ENCODE measurements around the gene MDM4.

The MDM4 gene

DNA sequence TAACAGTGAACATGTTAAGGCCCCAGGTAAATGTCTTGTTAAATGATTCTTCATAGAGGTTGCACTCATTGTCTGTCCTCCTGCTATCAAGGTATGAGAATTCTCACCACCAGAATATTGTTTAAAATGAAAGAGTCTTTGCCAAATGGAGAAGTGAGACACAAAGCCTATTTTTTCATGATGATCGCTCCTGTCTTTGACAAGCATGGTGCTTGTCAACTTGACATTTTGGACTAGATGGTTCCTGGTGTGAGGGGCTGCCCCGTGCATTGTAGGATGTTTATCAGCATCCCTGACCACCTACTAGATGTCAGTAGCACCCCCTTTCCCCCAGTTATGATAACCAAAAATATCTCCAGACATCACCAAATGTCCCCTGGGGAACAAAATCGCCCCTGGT lies 65.6 kb downstream of the MDM4 start:
- DNase-seq: no peak

DNA sequence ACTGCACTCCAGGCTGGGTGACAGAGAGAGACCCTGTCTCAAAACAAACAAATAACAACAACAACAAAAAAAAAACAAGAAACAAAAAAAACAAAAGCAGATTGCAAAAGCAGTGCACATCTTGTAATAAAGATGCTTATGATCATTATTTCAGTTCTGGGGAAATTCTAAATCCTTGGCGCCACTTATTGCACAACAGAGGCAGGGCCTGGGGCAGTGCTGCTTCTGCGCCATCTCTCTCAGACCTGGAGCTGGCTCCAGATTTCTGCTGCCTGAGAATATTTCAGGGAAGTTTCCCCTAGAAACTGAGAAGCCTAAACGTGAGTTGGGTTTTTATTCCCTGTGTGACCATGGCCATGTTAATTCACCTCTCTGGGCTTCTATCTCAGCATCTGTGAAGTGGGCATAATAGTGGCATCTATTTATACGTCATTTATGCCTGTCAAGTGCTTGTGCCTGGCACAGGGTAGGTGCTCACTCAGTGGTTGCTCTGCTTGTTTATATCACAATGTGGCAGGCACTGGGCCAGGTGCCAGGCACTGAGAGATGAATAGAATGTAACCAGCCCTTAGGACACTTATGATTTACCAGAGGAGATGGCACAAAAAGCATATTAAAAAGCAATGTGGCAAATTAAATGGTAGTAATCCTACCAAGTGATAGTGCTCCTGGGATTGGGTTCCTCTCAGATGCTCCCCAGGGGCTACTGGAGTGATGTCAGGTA lies 67.9 kb downstream of the MDM4 start:
- no peak for DNase-seq

DNA sequence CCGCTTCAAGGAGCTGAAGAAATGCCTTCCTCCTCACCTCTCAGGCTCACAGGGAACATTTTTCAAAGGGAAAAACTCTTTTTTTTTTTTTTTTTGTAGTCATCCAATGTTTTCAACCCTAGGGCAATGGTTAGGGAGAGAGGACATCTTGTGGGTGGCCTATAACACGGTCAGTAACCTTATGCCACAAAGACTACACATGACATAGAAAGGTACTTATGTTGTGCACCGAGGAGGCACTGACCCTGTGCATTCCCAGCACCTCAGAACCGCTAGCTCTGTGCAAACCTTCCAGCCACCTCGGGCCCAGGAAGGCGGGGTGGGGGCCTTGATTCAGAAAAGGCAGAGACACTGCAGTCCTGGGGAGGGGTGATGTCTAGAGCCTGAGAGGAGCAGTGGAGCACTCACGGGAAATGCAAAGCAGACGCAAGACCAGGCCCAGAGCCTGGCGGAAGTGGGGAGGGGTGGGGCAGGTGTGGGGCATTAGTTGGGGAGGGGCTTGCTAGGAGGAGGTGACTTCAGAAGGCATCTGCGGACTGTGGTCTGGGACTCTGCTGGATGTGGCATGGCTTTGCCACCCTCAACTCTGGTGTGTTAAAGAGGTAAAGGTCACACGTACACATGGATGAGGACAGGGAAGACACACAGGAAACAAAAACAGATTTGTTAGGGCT lies 68.6 kb downstream of the MDM4 start:
- DNase-seq: no peak

DNA sequence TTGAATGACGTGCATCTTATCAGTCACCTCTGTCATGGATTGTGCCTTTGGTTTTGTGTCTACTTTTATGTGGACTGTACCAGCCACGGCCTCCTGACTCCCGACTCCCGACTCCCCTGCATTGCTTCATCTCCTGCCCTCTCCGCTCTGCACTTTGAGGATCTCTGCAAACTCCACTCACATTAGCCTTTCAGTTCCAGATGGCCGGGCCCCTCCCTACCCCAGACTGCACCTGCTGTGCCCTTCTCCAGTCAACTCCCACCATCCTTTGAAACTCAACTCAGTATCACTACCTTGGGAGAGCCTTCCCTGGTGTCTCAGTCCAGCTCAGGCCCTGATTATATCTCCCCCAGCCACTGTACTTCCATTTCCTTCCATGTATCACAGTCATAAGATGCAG lies 71.4 kb downstream of the MDM4 start:
- no peak for DNase-seq

DNA sequence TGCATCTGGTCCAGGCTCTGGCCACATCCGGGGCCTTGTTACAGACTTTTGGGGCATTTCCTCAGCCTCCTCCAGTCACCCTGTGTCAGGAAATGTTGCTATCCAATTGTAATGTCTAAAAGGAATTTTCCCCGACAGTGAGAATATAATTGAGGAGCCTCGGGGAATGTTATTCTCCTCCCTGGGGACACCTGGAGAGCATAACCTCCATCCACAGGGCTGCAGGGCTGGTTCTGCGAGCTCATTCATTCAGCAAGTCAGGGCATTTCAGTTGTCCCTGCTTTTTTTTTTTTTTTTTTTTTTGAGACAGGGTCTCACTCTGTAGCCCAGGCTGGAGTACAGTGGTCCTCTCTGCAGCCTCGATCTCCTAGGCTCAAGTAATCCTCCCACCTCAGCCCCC lies 72.6 kb downstream of the MDM4 start:
- DNase-seq: no peak

- DNase-seq: peak; percentile 31
Observed at GRCh38 chr1:204589409-204590038, 73.3 kb downstream of the MDM4 start.

- peak; percentile 76 for DNase-seq
Observed at GRCh38 chr1:204591473-204592090, 75.4 kb downstream of the MDM4 start.

- DNase-seq: no peak
Observed at GRCh38 chr1:204592246-204592948, 76.2 kb downstream of the MDM4 start.

GRCh38 chr1:204598319-204598969 lies 82.2 kb downstream of the MDM4 start:
- DNase-seq: no peak

DNA sequence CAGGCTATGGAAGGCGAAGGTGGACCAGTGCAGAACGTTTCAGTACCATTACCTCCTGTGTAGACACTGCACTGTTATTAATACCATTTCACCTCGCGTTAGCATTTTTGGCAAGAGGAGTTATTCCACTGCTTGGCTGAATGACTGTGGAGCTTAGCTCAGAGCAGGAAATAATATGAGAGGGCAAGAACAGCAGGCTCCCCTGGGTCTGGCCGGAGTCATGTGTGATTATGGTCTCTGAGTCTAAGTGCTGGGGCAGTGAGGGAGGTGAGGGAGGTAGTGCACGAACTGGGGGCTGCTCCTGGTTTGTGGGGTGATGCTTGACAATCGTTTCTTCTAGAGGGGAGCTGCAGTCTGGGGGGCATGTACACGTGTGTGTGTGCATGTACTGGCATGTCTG lies 82.9 kb downstream of the MDM4 start:
- DNase-seq: no peak

GRCh38 chr1:204599596-204599995 lies 83.4 kb downstream of the MDM4 start:
- no peak for DNase-seq

DNA sequence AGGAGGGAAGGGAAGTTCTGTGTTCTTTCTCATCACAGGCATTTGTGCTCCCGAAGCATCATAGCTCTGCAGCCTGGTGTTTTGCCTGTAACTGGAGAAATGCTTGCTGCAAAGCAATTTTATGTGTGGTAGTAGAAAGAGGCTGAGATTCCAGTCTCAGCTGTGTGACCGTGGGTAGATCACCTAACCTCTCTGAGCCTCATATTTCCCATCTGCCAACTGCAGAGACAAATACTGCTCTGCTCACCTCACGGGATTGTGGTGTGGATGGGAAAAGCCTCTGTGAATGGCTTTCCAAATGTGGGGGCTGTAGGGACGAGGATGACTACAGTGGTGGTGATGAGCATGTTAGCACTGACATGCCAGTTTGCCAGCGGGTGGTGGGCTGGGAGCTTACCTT lies 84.0 kb downstream of the MDM4 start:
- no peak for DNase-seq

DNA sequence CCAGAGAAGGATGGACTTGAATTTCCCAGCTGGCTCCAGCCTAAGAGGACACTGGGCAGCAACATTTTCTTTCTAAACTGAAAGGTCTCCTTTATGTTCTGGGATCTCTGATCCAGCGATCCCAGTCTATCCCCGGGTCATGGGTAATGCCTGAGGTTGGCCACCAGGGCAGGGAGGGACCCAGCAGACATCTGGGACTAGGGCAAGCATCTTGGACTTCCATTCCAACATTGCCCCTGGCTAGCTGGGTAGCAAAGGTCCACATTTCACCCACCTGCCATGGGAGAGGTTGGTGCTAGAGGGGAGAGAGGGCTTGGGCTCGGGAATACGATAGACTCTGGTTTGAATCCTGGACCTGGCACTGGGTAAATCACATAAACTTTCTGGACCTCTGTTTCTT lies 84.8 kb downstream of the MDM4 start:
- no peak for DNase-seq

DNA sequence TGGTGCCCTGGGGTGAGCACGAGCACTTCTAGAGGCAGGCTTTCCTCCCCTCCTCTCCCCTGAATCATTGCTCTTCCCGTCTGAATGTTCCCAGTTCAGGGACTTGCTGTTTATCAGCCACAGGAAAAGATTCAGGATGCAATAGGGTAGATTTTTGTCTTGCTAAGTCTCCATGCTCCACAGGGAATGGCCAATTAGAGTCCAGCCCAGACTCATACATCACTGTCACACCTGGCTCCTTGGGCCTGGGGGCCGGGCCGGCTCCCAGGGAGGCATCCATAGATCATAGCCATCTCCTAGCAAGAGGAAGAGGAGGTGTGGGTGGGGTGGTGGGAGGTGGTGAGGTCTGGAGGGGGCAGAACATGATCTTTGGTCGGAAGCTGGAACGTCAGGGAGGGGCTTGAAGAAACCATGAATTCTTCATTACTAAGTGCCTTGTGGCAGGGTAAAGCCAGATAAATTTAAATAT lies 85.9 kb downstream of the MDM4 start:
- DNase-seq: no peak

DNA sequence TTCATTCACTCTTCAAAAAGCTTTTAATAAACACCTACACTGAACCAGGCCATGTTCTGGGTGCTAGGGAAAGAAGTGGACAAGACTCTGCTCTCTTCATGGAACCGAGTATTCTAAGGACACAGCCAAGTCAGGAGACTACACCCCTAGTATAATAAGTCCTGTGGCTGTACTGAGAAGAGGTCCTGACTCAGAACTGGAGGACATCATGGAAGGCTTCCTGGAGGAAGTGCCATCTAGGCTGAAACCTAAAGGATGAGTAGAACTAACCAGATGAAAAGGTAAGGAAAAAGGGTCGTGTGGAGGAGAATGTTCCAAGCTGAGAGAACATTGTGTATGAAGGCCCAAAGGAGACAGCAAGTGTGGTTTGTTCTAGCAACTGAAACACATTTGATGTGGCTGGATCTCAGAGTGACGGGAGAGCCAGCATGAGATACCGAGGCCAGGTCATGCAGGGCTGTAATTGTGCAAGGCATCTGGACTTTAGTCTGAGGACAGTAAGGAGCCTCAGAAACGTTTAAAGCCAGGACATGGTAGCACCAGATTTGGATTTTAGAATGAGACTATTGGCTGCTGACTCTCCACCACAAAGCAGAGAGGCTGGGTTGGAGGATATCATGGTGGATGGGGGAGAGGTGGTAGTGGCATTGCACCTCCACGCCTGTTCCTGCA lies 86.8 kb downstream of the MDM4 start:
- no peak for DNase-seq

- DNase-seq: no peak
Observed at GRCh38 chr1:204605791-204606190, 89.6 kb downstream of the MDM4 start.

Data from fibroblast of skin of right quadriceps (primary cell).